GM10847 (cell line): ENCODE data around the gene SNORC.

ENCODE experiments used
- POLR2A ChIP-seq: IDR thresholded peaks from 2 replicates; pipeline ENCODE4 v1.6.1; 2011; ENCODE audit not compliant: insufficient read length; ENCODE audit errors: extremely low read depth

The SNORC gene

GRCh38 chr2:232885264-232885961, 15.3 kb downstream of the SNORC start:
- no peak for TF ChIP-seq POLR2A

GRCh38 chr2:232886176-232886575, 16.1 kb downstream of the SNORC start:
- no peak for TF ChIP-seq POLR2A

GRCh38 chr2:232886632-232887031, 16.6 kb downstream of the SNORC start:
- TF ChIP-seq POLR2A: no peak

GRCh38 chr2:232887171-232887850, 17.2 kb downstream of the SNORC start:
- TF ChIP-seq POLR2A: no peak

- TF ChIP-seq POLR2A: no peak
Measured at GRCh38 chr2:232888099-232888836, 18.2 kb downstream of the SNORC start.

- TF ChIP-seq POLR2A: no peak
Measured at GRCh38 chr2:232888839-232889529, 18.9 kb downstream of the SNORC start.

GRCh38 chr2:232889876-232890401, 19.9 kb downstream of the SNORC start:
- TF ChIP-seq POLR2A: no peak

GRCh38 chr2:232890536-232890895, 20.5 kb downstream of the SNORC start:
- no peak for TF ChIP-seq POLR2A

- no peak for TF ChIP-seq POLR2A
Measured at GRCh38 chr2:232890896-232891601, 21.0 kb downstream of the SNORC start.

- no peak for TF ChIP-seq POLR2A
Measured at GRCh38 chr2:232891621-232892071, 21.6 kb downstream of the SNORC start.

GRCh38 chr2:232892221-232892620, 22.2 kb downstream of the SNORC start:
- no peak for TF ChIP-seq POLR2A

- no peak for TF ChIP-seq POLR2A
Measured at GRCh38 chr2:232892843-232893242, 22.8 kb downstream of the SNORC start.

- TF ChIP-seq POLR2A: no peak
Measured at GRCh38 chr2:232893834-232894233, 23.8 kb downstream of the SNORC start.

GRCh38 chr2:232894251-232894650, 24.2 kb downstream of the SNORC start:
- no peak for TF ChIP-seq POLR2A

- no peak for TF ChIP-seq POLR2A
Measured at GRCh38 chr2:232894746-232895145, 24.7 kb downstream of the SNORC start.
